ENCODE results near the gene ASAP2.
A peak's percentile ranks its signal among the peaks of the same experiment; 100 is the strongest.

ASAP2 gene

DNA sequence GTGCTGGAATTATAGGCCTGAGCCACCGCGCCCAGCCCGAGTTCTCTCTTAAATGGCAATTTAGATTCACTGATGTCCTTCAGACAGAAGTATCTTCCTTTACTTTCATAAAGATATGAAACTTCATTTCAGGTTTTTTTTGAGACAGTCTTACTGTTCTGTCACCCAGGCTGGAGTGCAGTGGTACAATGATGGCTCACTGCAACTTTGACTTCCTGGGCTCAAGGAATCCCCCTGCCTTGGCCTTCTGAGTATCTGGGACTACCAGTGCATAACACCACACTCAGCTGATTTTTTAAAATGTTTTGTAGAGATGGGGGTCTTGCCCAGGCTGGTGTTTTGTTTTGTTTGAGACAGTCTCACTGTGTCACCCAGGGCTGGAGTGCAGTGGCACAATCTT lies 203.5 kb downstream of the ASAP2 start:
- DNase-seq = no peak

GRCh38 chr2:9412781-9413180 lies 206.2 kb downstream of the ASAP2 start:
- no peak for DNase-seq

- DNase-seq = no peak
Observed at GRCh38 chr2:9415516-9416169, 209.0 kb downstream of the ASAP2 start.

DNA sequence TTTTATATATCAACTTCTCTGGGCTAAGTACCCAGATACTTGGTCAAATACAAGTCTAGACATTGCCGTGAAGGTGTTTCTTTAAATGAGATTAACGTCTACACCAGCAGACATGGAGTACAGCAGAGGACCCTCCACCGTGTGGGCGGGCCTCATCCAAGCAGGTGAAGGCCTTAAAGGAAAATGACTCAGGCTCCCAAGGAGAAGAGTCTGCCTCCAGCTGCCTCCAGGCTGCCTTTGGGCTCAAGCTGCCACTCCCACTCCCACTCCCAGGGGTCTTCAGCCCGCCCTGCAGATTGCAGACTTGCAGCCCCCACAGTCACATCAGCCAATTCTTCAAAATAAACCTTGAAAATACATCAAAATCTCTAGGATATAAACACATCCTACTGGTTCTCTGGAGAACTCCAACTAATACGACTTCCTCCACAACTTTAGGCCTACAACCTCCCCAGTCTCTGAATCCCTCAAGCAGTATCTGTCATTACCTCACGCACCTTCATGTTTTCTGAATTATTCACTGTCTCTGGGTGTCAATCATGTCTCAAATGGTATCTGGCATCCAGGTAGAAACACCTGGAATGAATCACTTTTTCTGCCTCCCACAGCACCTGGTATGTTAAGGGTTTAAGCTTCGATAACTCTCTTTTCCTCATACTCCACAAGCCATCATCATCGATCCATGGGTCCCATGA lies 209.8 kb downstream of the ASAP2 start:
- no peak for DNase-seq

DNA sequence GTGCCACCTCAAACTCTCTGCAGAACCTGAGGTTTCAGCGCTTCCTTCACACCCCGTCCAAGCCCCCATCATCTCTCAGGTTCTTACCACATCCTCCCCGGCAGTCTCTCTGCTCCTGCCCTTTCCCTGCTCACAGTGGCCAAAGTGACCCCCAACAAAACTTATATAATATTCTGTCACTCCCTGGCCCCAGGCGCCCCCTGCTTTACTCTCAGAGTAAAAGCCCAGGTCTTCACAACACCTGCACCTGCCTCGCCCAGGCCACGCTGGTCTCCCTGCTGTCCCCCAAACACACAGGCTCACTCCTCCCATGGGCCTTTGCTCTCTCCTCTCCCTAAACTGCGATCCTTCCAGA lies 210.3 kb downstream of the ASAP2 start:
- DNase-seq = no peak

DNA sequence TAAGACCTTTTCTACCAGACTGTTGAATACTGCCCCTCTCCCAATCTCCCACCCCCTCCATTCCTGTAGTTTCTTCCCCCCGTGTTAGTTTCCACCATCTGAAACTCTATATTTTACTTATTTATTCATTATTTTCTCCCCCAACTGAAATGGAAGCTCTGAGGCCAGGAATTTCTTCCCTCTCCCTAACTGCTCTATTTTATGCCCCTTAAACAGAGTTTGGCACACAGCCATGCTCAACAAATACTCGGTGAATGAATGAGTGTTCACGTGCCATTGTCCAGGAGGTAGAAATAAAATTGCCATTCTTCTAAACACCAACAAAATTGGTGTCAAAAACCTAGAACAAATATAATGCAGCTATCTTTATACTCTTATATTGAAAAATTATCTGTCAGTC lies 211.1 kb downstream of the ASAP2 start:
- no peak for DNase-seq

- DNase-seq = no peak
Observed at GRCh38 chr2:9418746-9419145, 212.1 kb downstream of the ASAP2 start.

GRCh38 chr2:9419541-9419940 lies 212.9 kb downstream of the ASAP2 start:
- DNase-seq = no peak

- DNase-seq = no peak
Observed at GRCh38 chr2:9420495-9420894, 213.9 kb downstream of the ASAP2 start.

DNA sequence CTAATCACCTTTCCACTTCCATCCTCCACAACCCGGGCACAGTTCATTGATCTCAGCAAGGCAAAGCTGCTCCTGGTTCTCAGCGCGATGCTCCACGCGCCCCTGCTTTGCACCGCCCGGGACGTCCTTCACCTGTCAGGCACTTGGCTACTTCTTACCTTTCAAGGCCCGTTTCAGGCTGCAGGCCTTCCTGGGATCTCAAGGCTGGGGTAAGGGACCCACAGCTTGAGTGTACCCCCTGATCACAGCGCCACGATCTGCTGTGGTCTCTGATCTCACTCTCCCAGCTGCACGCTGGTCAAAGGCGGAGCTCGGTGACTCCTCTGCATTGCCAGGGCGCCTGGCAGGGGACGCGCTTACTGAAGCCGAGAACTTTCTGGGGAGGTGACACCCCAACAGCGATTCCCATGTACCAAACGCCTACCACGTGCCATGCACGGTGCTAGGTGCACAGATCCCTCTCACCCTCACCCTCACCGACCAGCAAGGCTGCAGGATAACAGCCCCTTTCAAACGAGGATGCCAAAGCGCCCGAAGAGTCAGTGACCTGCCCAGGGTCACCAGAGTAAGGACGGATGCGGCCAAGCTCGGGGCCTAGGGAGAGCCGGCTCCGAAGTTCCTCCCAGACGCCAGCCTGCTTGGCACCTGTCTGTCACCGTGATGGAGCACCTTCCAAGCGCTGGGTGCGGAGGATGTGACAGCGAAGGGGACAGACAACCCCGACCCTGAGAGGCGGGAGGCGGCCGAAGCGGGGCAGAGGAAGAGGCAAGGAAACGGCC lies 215.9 kb downstream of the ASAP2 start:
- no peak for DNase-seq

DNA sequence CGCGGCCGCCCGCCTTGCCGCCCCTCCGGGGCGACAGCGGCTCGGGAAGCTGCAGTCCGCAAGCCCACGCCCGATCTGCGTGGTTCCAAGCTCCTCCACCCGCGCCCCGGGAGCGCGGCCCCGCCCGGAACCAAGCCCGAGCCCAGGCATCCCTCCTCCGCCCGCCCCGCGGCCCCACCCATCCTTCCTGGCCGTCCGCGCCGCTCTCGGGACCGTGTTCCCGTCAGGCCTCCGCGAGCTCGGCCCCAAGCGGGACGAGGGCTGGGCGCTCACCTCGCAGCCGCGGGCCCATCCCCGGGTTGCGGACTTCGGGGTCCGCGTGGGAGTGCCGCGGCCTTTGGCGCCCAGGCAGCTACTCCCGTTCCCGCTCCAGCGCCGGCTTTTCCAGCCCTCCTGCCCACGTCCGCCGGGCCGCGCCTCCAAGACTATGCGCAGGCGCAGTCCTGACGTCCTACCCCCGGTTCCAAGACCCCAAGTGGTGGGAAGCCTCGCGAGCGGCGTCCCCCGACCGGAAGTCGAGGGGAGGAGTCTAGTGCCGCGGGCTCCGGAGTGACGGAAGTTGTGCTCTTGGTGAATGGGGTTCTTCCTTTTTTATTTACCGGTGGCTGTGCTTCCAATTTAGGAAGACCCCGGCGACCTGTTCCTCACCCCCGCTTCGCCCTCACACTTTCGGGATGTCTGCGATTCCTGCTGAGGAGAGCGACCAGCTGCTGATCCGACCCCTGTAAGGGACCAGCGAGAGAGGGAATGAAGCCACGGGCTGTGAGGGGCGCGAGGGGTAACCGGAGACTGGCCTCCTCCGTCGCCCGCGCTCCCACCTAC lies 216.7 kb downstream of the ASAP2 start, which contains the start of the genes CPSF3 and ITGB1BP1:
Gene CPSF3, plus strand, starts transcription at position 555 of the 822 bp plus-strand sequence. Its CDS starts 120 bp downstream, at position 675.
Gene ITGB1BP1, minus strand, starts transcription at position 429 of the 822 bp plus-strand sequence. CDS start 4,831 bp downstream, outside the sequence.
- DNase-seq = peak; percentile 98

DNA sequence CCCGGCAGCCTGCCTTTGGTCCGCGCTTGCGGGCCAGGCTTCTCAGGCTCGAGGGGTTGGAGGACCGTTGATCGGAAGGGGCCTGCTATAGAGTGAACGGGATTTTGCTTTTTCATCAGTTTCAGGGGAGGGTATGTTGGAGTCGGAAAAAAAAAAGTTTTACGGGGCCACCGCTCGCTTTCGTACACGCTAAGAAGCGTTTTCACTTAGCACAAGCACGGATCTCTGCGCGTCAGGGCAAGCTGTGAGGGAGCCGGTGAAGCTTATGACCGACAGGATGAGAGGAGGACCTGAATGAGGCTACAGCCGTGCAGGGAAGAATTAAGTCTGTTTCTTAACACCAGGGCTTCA lies 217.3 kb downstream of the ASAP2 start:
- no peak for DNase-seq

GRCh38 chr2:9424447-9425164 lies 218.0 kb downstream of the ASAP2 start:
- no peak for DNase-seq

- no peak for DNase-seq
Observed at GRCh38 chr2:9428965-9429577, 222.5 kb downstream of the ASAP2 start.

- DNase-seq = no peak
Observed at GRCh38 chr2:9430316-9431293, 224.0 kb downstream of the ASAP2 start.

DNA sequence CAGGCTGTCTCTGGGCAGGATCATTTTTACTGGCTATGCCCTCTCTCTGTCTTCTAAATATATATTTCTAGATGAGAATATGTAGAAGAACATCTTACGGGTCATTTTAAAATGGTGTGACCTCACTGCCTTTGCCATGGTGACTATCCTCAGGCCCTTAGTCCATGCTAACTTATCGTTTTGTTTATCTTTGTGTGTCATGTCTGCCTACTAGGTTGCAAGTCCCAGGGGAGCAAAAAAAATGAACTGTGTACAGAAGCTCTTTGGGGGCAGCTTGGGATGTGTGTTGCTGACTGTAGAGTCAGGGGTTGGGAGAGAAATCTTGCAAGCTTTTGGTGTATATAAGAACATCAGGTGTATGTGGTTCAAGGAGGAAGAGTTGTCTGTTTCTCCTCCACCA lies 227.9 kb downstream of the ASAP2 start:
- no peak for DNase-seq

GRCh38 chr2:9439536-9439935 lies 232.9 kb downstream of the ASAP2 start:
- DNase-seq = no peak

GRCh38 chr2:9440058-9440727 lies 233.6 kb downstream of the ASAP2 start:
- no peak for DNase-seq

- DNase-seq = no peak
Observed at GRCh38 chr2:9441556-9441955, 234.9 kb downstream of the ASAP2 start.

- DNase-seq = no peak
Observed at GRCh38 chr2:9443526-9443925, 236.9 kb downstream of the ASAP2 start.

Measured in left hindlimb (tissue), 1 donor.